Panc1 (cell line): ENCODE results near the gene ADAMTS18.

Experiments used
- CTCF ChIP-seq: fragments of 450-650 bp; IDR thresholded peaks from 2 replicates; pipeline ENCODE4 v1.5.1; 2017; ENCODE audit warnings: mild to moderate bottlenecking
- POLR2AphosphoS5 ChIP-seq: IDR thresholded peaks from 2 replicates; pipeline ENCODE4 v1.6.1; 2012; ENCODE audit warnings: mild to moderate bottlenecking, low read depth, low read length, moderate library complexity
- TCF7L2 ChIP-seq: IDR thresholded peaks from 2 replicates; pipeline ENCODE4 v1.6.1; 2011; ENCODE audit warnings: mild to moderate bottlenecking, low read depth, low read length, inconsistent platforms

- TF ChIP-seq CTCF (no peak), POLR2AphosphoS5 (no peak), TCF7L2 (no peak)
These were observed 33.0 kb upstream of the ADAMTS18 start for GRCh38 chr16:77467821-77468335.
